Ectodermal cell (in vitro differentiated cells): ENCODE results near the gene CFAP73.

Experiments
- H3K27ac ChIP-seq: 2 replicates; pipeline ENCODE4 v1.7.0; 2013; ENCODE audit warnings: mild to moderate bottlenecking, low read depth, low read length; ENCODE audit not compliant: insufficient read depth, poor library complexity, severe bottlenecking
- H3K27me3 ChIP-seq: 2 replicates; pipeline ENCODE4 v1.7.0; 2013; ENCODE audit warnings: mild to moderate bottlenecking, low read length; ENCODE audit not compliant: insufficient read depth, control insufficient read depth, poor library complexity, severe bottlenecking
- H3K36me3 ChIP-seq: one replicate; pipeline ENCODE4 v1.7.0; 2013; ENCODE audit warnings: low read length; ENCODE audit not compliant: control insufficient read depth, insufficient read depth
- H3K4me1 ChIP-seq: one replicate; pipeline ENCODE4 v1.7.0; 2013; ENCODE audit warnings: low read length; ENCODE audit not compliant: control insufficient read depth, insufficient read depth
- H3K4me3 ChIP-seq: 2 replicates; pipeline ENCODE4 v1.7.0; 2013; ENCODE audit warnings: low read depth, low read length, control low read depth; ENCODE audit not compliant: insufficient read depth
- H3K9me3 ChIP-seq: 2 replicates; pipeline ENCODE4 v1.7.0; 2013; ENCODE audit warnings: mild to moderate bottlenecking, low read length, moderate library complexity; ENCODE audit not compliant: control insufficient read depth
- WGBS, 2 experiments: methylation state at CpG; one replicate each; pipeline ENCODE4 v1.1.7; 2013; ENCODE audit warnings: missing lambda C conversion rate in 2 of 2; 5-methylcytosine and 5-hydroxymethylcytosine counted together

CFAP73 gene

DNA sequence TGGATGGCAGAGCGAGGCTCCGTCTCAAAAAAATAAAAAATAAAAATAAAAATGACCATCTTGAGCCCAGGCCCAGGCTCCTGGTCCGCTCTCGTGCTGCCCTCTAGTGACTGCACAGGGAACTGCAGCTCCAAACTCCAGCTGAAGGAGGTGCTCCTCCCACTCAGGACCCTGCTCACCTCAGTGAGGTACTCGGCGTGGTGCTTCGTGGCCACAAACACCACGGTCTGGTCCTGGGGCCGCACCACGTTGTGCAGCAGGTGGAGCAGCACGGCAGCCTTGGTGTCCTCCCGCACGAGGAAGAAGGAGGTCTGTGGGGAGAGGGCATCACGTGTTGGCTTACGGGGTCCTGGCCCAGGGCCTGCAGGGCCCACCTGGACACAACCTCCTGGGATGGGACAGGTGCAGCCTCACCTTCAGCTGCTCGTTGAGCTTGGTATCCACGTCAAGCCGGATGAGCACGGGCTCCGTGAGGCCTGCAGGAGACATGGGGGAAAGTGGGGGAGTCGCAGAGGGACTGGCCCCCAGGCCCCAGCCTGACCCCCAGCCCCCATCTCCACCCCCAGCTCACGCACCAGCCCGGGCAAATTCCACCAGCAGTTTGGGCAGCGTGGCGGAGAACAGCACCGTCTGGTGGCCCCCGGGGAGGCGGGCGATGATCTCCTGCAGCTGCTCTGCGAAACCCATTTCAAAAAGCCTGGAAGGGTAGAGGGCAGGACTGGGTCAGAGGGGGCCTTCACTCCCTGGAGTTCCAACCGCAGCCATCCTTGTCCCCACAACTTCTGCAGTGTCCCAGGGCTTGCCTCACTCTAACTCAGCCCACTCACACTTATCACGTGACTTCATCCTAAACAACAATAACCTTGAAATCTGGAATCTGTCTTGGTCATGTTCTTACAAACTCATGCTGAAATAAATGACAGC is 25.2 kb downstream of the CFAP73 start:
- Histone ChIP-seq H3K27me3 (no peaks in the 10 kb centered on the region), H3K9me3 (no peaks in the 10 kb centered on the region), H3K4me3 (no peak overlapping the region), H3K4me1 (no peaks in the 10 kb centered on the region), H3K36me3 (peaks cover 70% of the 10 kb centered on the region), H3K27ac (no peak overlapping the region)
- 74 to 75% methylated on average over 32 of the region's 32 CpGs for WGBS, 2 experiments

DNA sequence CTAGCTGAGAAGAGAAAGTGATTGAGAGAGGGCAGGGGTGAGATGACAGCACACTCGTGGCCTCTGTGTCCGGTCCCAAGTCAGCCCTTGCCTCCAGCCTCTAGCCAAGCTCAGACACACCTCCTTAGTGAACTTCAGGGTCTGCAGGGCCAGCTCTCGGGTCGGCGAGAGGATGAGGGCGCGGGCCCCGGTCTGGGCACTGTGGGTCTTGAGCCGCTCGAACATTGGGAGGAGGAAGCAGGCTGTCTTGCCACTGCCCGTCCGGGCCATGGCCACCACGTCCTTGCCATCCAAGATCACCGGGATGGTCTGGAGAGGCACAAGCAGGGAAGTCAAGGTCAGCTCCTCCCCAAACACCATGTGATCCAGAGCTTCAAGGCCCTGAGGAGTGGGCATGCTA is 29.5 kb downstream of the CFAP73 start:
- Histone ChIP-seq H3K27me3 (no peaks in the 10 kb centered on the region), H3K4me3 (no peak overlapping the region), H3K27ac (no peak overlapping the region), H3K36me3 (peaks cover 44% of the 10 kb centered on the region), H3K4me1 (no peaks in the 10 kb centered on the region), H3K9me3 (no peaks in the 10 kb centered on the region)
- 93 to 96% methylated on average over 14 of the region's 14 CpGs for WGBS, 2 experiments

GRCh38 chr12:113180333-113180732 is 30.8 kb downstream of the CFAP73 start:
- no peak overlapping the region for H3K4me3 ChIP-seq
- H3K27ac ChIP-seq = no peak overlapping the region
- H3K4me1 ChIP-seq = no peaks in the 10 kb centered on the region
- no peaks in the 10 kb centered on the region for H3K27me3 ChIP-seq
- no peaks in the 10 kb centered on the region for H3K9me3 ChIP-seq
- WGBS, 2 experiments = 91 to 92% methylated on average over 4 of the region's 4 CpGs
- peaks cover 38% of the 10 kb centered on the region for H3K36me3 ChIP-seq

- no peak overlapping the region for H3K4me3 ChIP-seq
- H3K27ac ChIP-seq = no peak overlapping the region
- H3K27me3 ChIP-seq = no peaks in the 10 kb centered on the region
- H3K4me1 ChIP-seq = peaks cover 5% of the 10 kb centered on the region
- H3K36me3 ChIP-seq = peaks cover 33% of the 10 kb centered on the region
- WGBS, 2 experiments = 79 to 93% methylated on average over 1 to 3 of the region's 3 CpGs
- H3K9me3 ChIP-seq = no peaks in the 10 kb centered on the region
Measured at GRCh38 chr12:113181975-113182374, 32.5 kb downstream of the CFAP73 start.

- Histone ChIP-seq H3K27ac (no peak overlapping the region), H3K27me3 (no peaks in the 10 kb centered on the region), H3K36me3 (peaks cover 22% of the 10 kb centered on the region), H3K9me3 (no peaks in the 10 kb centered on the region), H3K4me3 (no peak overlapping the region), H3K4me1 (peaks cover 6% of the 10 kb centered on the region)
- 94 to 95% methylated on average over 11 of the region's 11 CpGs for WGBS, 2 experiments
Measured at GRCh38 chr12:113183030-113183589, 33.6 kb downstream of the CFAP73 start.

DNA sequence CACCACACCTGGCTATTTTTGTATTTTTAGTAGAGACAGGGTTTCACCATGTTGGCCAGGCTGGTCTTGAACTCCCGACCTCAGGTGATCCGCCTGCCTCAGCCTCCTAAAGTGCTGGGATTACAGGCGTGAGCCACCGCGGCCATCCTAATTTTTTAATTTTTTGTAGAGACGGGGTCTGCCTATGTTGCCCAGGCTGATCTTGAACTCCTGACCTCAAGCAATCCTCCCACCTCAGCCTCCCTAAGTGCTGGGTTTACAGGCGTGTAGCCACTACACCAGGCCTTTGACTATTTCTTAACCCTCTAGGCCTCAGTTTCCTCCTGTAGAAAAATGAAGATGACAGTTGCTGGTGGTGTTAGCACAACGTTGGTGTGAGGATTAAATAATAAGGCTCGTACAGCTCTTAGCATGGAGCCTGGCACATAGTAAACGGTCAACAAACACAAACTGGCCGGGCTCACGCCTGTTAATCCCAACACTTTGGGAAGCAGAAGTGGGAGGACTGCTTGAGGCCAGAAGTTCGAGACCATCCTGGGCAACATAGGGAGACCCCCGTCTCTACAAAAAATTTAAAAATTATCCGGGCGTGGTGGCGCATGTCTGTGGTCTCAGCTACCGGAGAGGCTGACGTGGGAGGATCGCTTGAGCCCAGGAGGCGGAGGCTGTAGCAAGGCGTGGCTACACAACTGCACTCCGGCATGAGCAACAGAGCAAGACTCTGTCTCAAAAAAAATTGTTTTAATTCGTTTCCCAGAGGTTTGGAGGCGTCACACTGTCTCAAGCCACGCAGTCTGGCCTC is 34.8 kb downstream of the CFAP73 start:
- H3K36me3 ChIP-seq = peaks cover 10% of the 10 kb centered on the region
- no peaks in the 10 kb centered on the region for H3K9me3 ChIP-seq
- no peak overlapping the region for H3K27ac ChIP-seq
- peak overlapping the region; percentile 98 for H3K4me3 ChIP-seq
- H3K4me1 ChIP-seq = peaks cover 6% of the 10 kb centered on the region
- 39 to 42% methylated on average over 26 of the region's 26 CpGs for WGBS, 2 experiments
- no peaks in the 10 kb centered on the region for H3K27me3 ChIP-seq

DNA sequence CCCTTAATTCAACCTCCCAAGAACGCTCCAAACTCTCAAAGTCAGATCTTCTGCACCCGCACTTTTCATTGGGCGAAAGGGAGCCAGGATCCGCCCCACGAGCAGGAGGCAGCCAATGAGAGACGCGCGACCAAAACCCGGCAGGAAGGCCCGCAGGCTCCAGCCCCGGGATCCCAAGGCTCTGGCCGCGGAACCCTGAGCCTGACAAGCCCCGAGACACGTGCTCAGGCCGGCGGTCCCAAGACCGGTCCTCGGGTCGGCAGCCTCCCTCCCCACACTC is 35.3 kb downstream of the CFAP73 start:
- Histone ChIP-seq H3K4me3 (peak overlapping the region; percentile 98), H3K36me3 (peaks cover 5% of the 10 kb centered on the region), H3K9me3 (no peaks in the 10 kb centered on the region), H3K4me1 (peaks cover 6% of the 10 kb centered on the region), H3K27ac (peak overlapping the region; percentile 92), H3K27me3 (no peaks in the 10 kb centered on the region)
- WGBS, 2 experiments = 0% methylated on average over 20 of the region's 20 CpGs

- Histone ChIP-seq H3K9me3 (no peaks in the 10 kb centered on the region), H3K4me3 (peak within 1 kb of the TSS; percentile 98), H3K4me1 (peaks cover 6% of the 10 kb centered on the region), H3K36me3 (no peaks in the 10 kb centered on the region), H3K27ac (peak within 1 kb of the TSS; percentile 92), H3K27me3 (no peaks in the 10 kb centered on the region)
- 0% methylated on average over 89 of the region's 89 CpGs for WGBS, 2 experiments
Measured at GRCh38 chr12:113185180-113186032, 35.9 kb downstream of the CFAP73 start, which contains the start of the genes DDX54 and RITA1. TSS of gene DDX54 (minus strand) at chr12:113185478. CDS start at chr12:113185451, 27 bp downstream. TSS of gene RITA1 (plus strand) at chr12:113185721. CDS start at chr12:113186747, 1,026 bp downstream.

DNA sequence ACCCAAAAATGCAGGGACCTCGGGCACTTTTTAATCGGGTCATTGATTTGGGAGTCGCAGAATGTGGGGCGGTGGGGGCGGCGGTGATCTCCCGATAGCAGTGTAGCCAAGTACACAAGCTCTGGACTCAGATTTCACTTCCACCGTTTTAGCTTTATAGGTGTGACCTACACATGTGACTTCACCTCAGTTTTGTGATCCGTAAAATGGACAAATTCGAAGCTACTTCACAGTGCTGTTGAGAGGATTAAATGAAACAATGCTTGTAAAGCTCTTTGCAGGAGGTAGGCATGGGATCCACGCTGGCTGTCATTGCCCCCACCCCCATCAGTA is 36.5 kb downstream of the CFAP73 start:
- Histone ChIP-seq H3K4me1 (peaks cover 6% of the 10 kb centered on the region), H3K27ac (no peak overlapping the region), H3K4me3 (peak overlapping the region; percentile 98), H3K9me3 (no peaks in the 10 kb centered on the region), H3K36me3 (no peaks in the 10 kb centered on the region), H3K27me3 (no peaks in the 10 kb centered on the region)
- 10 to 11% methylated on average over 11 of the region's 11 CpGs for WGBS, 2 experiments
